Peyer's patch (tissue), 4 donors: ENCODE data around the gene TUBD1.
"Not testable (repeated sequence)": the region's sequence is repeated elsewhere in the genome, so short reads cannot be mapped to it uniquely, and the experiment has no call there.

Experiments used
- CTCF ChIP-seq, 6 experiments: fragments of 450-650 bp in 4 of 6; fragments of 200-600 bp in 2 of 6; sonication (generic) in 1 of 6; IDR thresholded peaks; one replicate each; pipeline ENCODE4 v1.5.1; 2017 to 2019; ENCODE audit warnings: antibody characterized with exemption in 6 of 6, mild to moderate bottlenecking in 3 of 6, moderate library complexity in 1 of 6
- POLR2A ChIP-seq, 2 donors: fragments of 450-650 bp; IDR thresholded peaks; one replicate each; pipeline ENCODE4 v1.5.1; 2017; ENCODE audit warnings: antibody characterized with exemption in 2 of 2, mild to moderate bottlenecking in 2 of 2, moderate library complexity in 2 of 2

- TF ChIP-seq CTCF, POLR2A (IDR thresholded peaks at IDR 0.05): not testable (repeated sequence)
Measured at GRCh38 chr17:59841882-59842263, 50.9 kb downstream of the TUBD1 start.
